GM23338 (cell line): Measurements from ENCODE around the gene PTPRO.

Experiments used
- CREB1 ChIP-seq: fragments of 250-450 bp; sonication (Bioruptor Pico); IDR thresholded peaks from 2 replicates; pipeline ENCODE4 v1.5.0; 2020; ENCODE audit warnings: low read depth, mild to moderate bottlenecking, moderate library complexity
- CTCF ChIP-seq, 2 experiments: fragments of 200-600 bp in 1 of 2; sonication (generic) in 1 of 2; conservative IDR thresholded peaks; 2 replicates each; pipeline versions ENCODE4 v1.5.1 to v1.6.1; 2016 to 2017; ENCODE audit warnings: antibody characterized with exemption in 2 of 2, low read depth in 2 of 2, mild to moderate bottlenecking in 2 of 2, moderate library complexity in 1 of 2
- EZH2 ChIP-seq: fragments of 200-600 bp; sonication (generic); IDR thresholded peaks from one replicate; pipeline ENCODE4 v1.8.0; 2017; ENCODE audit warnings: antibody characterized with exemption, mild to moderate bottlenecking, low read depth; ENCODE audit not compliant: unreplicated experiment
- EZH2phosphoT487 ChIP-seq: fragments of 200-600 bp; sonication (generic); IDR thresholded peaks from one replicate; pipeline ENCODE4 v1.8.1; 2018; ENCODE audit warnings: antibody characterized with exemption; ENCODE audit not compliant: unreplicated experiment
- JUNB ChIP-seq: IDR thresholded peaks from one replicate; pipeline ENCODE4 v1.6.1; 2016; ENCODE audit warnings: antibody characterized with exemption; ENCODE audit not compliant: unreplicated experiment
- POLR2AphosphoS5 ChIP-seq: IDR thresholded peaks from 2 replicates; pipeline ENCODE4 v1.6.1; 2016; ENCODE audit warnings: antibody characterized with exemption, low read depth
- STAT1 ChIP-seq: IDR thresholded peaks from one replicate; pipeline ENCODE4 v1.6.1; 2016; ENCODE audit warnings: antibody characterized with exemption; ENCODE audit not compliant: unreplicated experiment
- ZNF114 ChIP-seq: fragments of 250-450 bp; sonication (Bioruptor Pico); IDR thresholded peaks from 2 replicates; pipeline ENCODE4 v1.5.0; 2020; ENCODE audit warnings: mild to moderate bottlenecking, moderate library complexity
- ZNF331 ChIP-seq: fragments of 250-450 bp; sonication (Bioruptor Pico); IDR thresholded peaks from 2 replicates; pipeline ENCODE4 v1.5.0; 2020; ENCODE audit warnings: low read depth, mild to moderate bottlenecking, moderate library complexity
- TF ChIP-seq, protein P1 (sequence below): IDR thresholded peaks from one replicate; pipeline ENCODE4 v1.6.1; 2018; ENCODE audit warnings: antibody characterized with exemption; ENCODE audit not compliant: unreplicated experiment
- TF ChIP-seq, protein P2 (sequence below): IDR thresholded peaks from 2 replicates; pipeline ENCODE4 v1.6.1; 2016; ENCODE audit warnings: antibody characterized with exemption

DNA sequence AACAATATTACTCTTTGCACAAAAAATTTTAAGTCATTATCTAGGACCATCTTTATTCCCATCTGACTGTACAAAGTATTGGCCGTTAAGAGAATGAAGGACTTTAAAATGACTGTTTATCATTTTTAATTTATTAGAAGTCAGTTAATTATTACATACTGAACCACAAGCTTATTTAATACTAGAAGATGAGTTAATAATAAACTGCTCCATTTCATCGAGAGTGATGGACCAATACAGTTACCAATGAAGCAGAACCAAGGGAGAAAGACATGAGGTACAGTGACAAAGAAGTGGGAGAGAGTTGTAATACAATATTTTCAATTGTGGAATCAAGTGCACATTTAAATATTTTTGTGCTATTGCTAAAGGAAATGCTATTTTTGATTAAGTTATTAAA lies 83.3 kb downstream of the PTPRO start:
- TF ChIP-seq CTCF (conservative IDR thresholded peaks at IDR 0.05; ENCODE audit: low read depth in 2 of 2) (no peak), EZH2 (no peak), POLR2AphosphoS5 (no peak), ZNF331 (CRISPR knock-in tag) (no peak), CREB1 (no peak), JUNB (no peak), EZH2phosphoT487 (no peak), STAT1 (no peak), ZNF114 (no peak)
- TF ChIP-seq, protein P1, sequence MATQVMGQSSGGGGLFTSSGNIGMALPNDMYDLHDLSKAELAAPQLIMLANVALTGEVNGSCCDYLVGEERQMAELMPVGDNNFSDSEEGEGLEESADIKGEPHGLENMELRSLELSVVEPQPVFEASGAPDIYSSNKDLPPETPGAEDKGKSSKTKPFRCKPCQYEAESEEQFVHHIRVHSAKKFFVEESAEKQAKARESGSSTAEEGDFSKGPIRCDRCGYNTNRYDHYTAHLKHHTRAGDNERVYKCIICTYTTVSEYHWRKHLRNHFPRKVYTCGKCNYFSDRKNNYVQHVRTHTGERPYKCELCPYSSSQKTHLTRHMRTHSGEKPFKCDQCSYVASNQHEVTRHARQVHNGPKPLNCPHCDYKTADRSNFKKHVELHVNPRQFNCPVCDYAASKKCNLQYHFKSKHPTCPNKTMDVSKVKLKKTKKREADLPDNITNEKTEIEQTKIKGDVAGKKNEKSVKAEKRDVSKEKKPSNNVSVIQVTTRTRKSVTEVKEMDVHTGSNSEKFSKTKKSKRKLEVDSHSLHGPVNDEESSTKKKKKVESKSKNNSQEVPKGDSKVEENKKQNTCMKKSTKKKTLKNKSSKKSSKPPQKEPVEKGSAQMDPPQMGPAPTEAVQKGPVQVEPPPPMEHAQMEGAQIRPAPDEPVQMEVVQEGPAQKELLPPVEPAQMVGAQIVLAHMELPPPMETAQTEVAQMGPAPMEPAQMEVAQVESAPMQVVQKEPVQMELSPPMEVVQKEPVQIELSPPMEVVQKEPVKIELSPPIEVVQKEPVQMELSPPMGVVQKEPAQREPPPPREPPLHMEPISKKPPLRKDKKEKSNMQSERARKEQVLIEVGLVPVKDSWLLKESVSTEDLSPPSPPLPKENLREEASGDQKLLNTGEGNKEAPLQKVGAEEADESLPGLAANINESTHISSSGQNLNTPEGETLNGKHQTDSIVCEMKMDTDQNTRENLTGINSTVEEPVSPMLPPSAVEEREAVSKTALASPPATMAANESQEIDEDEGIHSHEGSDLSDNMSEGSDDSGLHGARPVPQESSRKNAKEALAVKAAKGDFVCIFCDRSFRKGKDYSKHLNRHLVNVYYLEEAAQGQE: no peak
- TF ChIP-seq, protein P2, sequence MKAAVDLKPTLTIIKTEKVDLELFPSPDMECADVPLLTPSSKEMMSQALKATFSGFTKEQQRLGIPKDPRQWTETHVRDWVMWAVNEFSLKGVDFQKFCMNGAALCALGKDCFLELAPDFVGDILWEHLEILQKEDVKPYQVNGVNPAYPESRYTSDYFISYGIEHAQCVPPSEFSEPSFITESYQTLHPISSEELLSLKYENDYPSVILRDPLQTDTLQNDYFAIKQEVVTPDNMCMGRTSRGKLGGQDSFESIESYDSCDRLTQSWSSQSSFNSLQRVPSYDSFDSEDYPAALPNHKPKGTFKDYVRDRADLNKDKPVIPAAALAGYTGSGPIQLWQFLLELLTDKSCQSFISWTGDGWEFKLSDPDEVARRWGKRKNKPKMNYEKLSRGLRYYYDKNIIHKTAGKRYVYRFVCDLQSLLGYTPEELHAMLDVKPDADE: no peak
